ENCODE results near the gene MOGAT1.
A peak's percentile ranks its signal among the peaks of the same experiment; 100 is the strongest.

The MOGAT1 gene

GRCh38 chr2:222671259-222672067 lies at the start of gene MOGAT1:
Gene MOGAT1, plus strand, starts transcription at chr2:222671658. Its CDS starts 128 bp downstream, at chr2:222671786.
- peak; percentile 78 for DNase-seq (ENCODE audit: low spot score)

GRCh38 chr2:222621893-222622292 lies 49.6 kb upstream of the MOGAT1 start:
- no peak for DNase-seq (ENCODE audit: low spot score)

GRCh38 chr2:222622910-222623309 lies 48.5 kb upstream of the MOGAT1 start:
- DNase-seq (ENCODE audit: low spot score): no peak

- no peak for DNase-seq (ENCODE audit: low spot score)
These were observed 47.6 kb upstream of the MOGAT1 start for GRCh38 chr2:222623756-222624309.

- DNase-seq (ENCODE audit: low spot score): no peak
These were observed 43.7 kb upstream of the MOGAT1 start for GRCh38 chr2:222627764-222628163.

GRCh38 chr2:222635295-222635694 lies 36.2 kb upstream of the MOGAT1 start:
- DNase-seq (ENCODE audit: low spot score): no peak

- DNase-seq (ENCODE audit: low spot score): peak; percentile 10
These were observed 34.4 kb upstream of the MOGAT1 start for GRCh38 chr2:222637067-222637466.

- DNase-seq (ENCODE audit: low spot score): no peak
These were observed 30.1 kb upstream of the MOGAT1 start for GRCh38 chr2:222641336-222641735.

- no peak for DNase-seq (ENCODE audit: low spot score)
These were observed 28.3 kb upstream of the MOGAT1 start for GRCh38 chr2:222643134-222643533.

GRCh38 chr2:222646008-222646407 lies 25.4 kb upstream of the MOGAT1 start:
- DNase-seq (ENCODE audit: low spot score): no peak

- DNase-seq (ENCODE audit: low spot score): no peak
These were observed 21.7 kb upstream of the MOGAT1 start for GRCh38 chr2:222649801-222650200.

- no peak for DNase-seq (ENCODE audit: low spot score)
These were observed 19.6 kb upstream of the MOGAT1 start for GRCh38 chr2:222651718-222652418.

GRCh38 chr2:222652491-222653255 lies 18.8 kb upstream of the MOGAT1 start:
- no peak for DNase-seq (ENCODE audit: low spot score)

GRCh38 chr2:222653280-222653679 lies 18.2 kb upstream of the MOGAT1 start:
- no peak for DNase-seq (ENCODE audit: low spot score)

- peak; percentile 88 for DNase-seq (ENCODE audit: low spot score)
These were observed 15.5 kb upstream of the MOGAT1 start, which contains the start of gene FARSB for GRCh38 chr2:222655787-222656525. Gene FARSB, minus strand, starts transcription at chr2:222656092. Its CDS starts 19 bp downstream, at chr2:222656073.

GRCh38 chr2:222656526-222657446 lies 14.7 kb upstream of the MOGAT1 start:
- no peak for DNase-seq (ENCODE audit: low spot score)

- DNase-seq (ENCODE audit: low spot score): no peak
These were observed 8.0 kb upstream of the MOGAT1 start for GRCh38 chr2:222663479-222663878.

- no peak for DNase-seq (ENCODE audit: low spot score)
These were observed 2.8 kb upstream of the MOGAT1 start for GRCh38 chr2:222668494-222669154.

GRCh38 chr2:222669353-222669752 lies 2.1 kb upstream of the MOGAT1 start:
- no peak for DNase-seq (ENCODE audit: low spot score)

Measured in HuH-7 (cell line).